Mammary epithelial cell (primary cell): ENCODE measurements around the gene CHTOP.

ENCODE experiments used
- CTCF ChIP-seq, 2 donors: IDR thresholded peaks in 1 of 2; conservative IDR thresholded peaks in 1 of 2; 2 replicates each; pipeline ENCODE4 v1.5.1; 2011 to 2012; ENCODE audit warnings: inconsistent platforms in 2 of 2, low read length in 2 of 2, mild to moderate bottlenecking in 2 of 2, control low read depth in 1 of 2, low read depth in 1 of 2; ENCODE audit not compliant: insufficient read depth in 1 of 2; ENCODE audit errors: extremely low read depth in 1 of 2
- EZH2 ChIP-seq: IDR thresholded peaks from 2 replicates; pipeline ENCODE4 v1.6.1; 2012; ENCODE audit warnings: low read length, inconsistent platforms, borderline replicate concordance

- TF ChIP-seq CTCF (conservative IDR thresholded peaks at IDR 0.05 in 1 of 2, IDR thresholded peaks at IDR 0.05 in 1 of 2; ENCODE audit: extremely low read depth in 1 of 2, insufficient read depth in 1 of 2, low read depth in 1 of 2, low read length in 2 of 2) (no peak), EZH2 (no peak)
Observed at GRCh38 chr1:153661111-153661708, 27.3 kb downstream of the CHTOP start.
